ENCODE data around the gene HOOK2. TPM values are rescaled to one million over a fixed set of nuclear protein-coding genes. Genes with fewer than 3 reads are reported as not detected.
A peak's percentile ranks its signal among the peaks of the same experiment; 100 is the strongest.

Gene HOOK2
- total and polyA plus RNA-seq, 9 of the 15 experiments (the other 6 are each of a cell fraction or from before 2014, with no cell fraction given) = 1.3 to 17.2 (median 9.9) TPM

DNA sequence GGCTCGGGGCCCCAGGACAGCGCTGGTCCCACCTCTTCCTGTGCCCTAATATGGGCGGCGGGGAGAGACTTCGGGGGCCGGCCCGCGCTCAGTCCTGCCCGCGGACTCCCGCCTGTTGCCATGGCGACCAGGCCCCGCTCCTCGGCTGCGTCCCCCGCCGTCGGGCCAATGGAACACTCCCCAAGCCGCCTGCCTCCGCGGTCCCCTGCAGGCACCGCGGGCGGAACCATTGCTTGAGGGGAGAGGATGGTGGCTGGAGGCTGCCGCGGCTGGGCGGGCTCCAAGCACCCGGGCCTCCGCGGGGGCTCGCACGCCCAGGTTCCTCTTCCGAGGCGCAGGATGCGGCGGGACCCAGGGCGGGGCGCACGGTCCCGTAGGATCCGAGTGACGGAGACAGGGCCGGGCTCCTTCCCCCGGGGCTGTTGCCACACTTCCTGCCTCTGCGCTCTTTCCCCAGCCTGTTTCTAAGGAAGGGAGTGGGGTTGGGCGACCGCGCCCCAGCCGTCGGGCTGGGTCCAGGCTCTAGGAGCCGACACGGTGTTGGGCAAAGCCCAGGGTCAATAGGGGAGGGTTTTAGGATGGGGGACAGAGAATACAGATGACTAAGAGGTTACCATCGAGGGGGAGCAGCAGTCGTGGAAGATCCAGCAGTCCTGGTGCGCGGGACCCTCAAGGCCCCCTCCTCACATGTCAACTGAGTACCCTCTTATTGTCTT, 14.7 kb upstream of the HOOK2 start (continued):
- TF ChIP-seq KAT7 (CRISPR knock-in tag; IDR thresholded peaks at IDR 0.05; ENCODE audit: borderline replicate concordance) (peak; percentile 58; the same call in 1 of the 2 replicates), XRCC5 (IDR thresholded peaks at IDR 0.05; ENCODE audit: low read depth, low read length) (peak; percentile 71; the same call in 1 of the 2 replicates), ZNF764 (CRISPR knock-in tag; IDR thresholded peaks at IDR 0.05; ENCODE audit: low read depth) (no peak), E2F3 (CRISPR knock-in tag; IDR thresholded peaks at IDR 0.05) (peak; percentile 81), ZNF134 (CRISPR knock-in tag; conservative IDR thresholded peaks at IDR 0.05) (no peak), TARDBP (IDR thresholded peaks at IDR 0.05) (0 out of 2 replicates have a peak, but pooled peaks have one; percentile 24), NR2C2 (CRISPR knock-in tag; IDR thresholded peaks at IDR 0.05) (no peak; the same call in 1 of the 2 replicates), NR2C2 (tag; IDR thresholded peaks at IDR 0.05) (peak; percentile 48; the same call in 1 of the 2 replicates), RAD51 (IDR thresholded peaks at IDR 0.05; ENCODE audit: borderline replicate concordance, low read depth) (no peak), SMARCA4 (IDR thresholded peaks at IDR 0.05) (no peak), NR1H2 (CRISPR knock-in tag; IDR thresholded peaks at IDR 0.05) (peak; percentile 38; the same call in 1 of the 2 replicates), SMARCE1 (IDR thresholded peaks at IDR 0.05) (0 out of 2 replicates have a peak, but pooled peaks have one; percentile 7), CREM (IDR thresholded peaks at IDR 0.05; ENCODE audit: low read depth) (peak; percentile 47), ETV1 (tag; conservative IDR thresholded peaks at IDR 0.05; ENCODE audit: low read depth) (peak; percentile 93), SRF (CRISPR knock-in tag; IDR thresholded peaks at IDR 0.05) (peak; percentile 98 to 99), CXXC5 (CRISPR knock-in tag; IDR thresholded peaks at IDR 0.05) (peak; percentile 96), CCNT2 (IDR thresholded peaks at IDR 0.05; ENCODE audit: borderline replicate concordance, extremely low read depth, insufficient read length, low read depth, low read length) (peak; percentile 76), MAZ (CRISPR knock-in tag; conservative IDR thresholded peaks at IDR 0.05 in 1 of 2, IDR thresholded peaks at IDR 0.05 in 1 of 2) (peak; percentile 97 to 98)
- TF ChIP-seq, protein P1, sequence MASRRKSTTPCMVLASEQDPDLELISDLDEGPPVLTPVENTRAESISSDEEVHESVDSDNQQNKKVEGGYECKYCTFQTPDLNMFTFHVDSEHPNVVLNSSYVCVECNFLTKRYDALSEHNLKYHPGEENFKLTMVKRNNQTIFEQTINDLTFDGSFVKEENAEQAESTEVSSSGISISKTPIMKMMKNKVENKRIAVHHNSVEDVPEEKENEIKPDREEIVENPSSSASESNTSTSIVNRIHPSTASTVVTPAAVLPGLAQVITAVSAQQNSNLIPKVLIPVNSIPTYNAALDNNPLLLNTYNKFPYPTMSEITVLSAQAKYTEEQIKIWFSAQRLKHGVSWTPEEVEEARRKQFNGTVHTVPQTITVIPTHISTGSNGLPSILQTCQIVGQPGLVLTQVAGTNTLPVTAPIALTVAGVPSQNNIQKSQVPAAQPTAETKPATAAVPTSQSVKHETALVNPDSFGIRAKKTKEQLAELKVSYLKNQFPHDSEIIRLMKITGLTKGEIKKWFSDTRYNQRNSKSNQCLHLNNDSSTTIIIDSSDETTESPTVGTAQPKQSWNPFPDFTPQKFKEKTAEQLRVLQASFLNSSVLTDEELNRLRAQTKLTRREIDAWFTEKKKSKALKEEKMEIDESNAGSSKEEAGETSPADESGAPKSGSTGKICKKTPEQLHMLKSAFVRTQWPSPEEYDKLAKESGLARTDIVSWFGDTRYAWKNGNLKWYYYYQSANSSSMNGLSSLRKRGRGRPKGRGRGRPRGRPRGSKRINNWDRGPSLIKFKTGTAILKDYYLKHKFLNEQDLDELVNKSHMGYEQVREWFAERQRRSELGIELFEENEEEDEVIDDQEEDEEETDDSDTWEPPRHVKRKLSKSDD (conservative IDR thresholded peaks at IDR 0.05; ENCODE audit: low read length) = no peak
- TF ChIP-seq, protein P2, sequence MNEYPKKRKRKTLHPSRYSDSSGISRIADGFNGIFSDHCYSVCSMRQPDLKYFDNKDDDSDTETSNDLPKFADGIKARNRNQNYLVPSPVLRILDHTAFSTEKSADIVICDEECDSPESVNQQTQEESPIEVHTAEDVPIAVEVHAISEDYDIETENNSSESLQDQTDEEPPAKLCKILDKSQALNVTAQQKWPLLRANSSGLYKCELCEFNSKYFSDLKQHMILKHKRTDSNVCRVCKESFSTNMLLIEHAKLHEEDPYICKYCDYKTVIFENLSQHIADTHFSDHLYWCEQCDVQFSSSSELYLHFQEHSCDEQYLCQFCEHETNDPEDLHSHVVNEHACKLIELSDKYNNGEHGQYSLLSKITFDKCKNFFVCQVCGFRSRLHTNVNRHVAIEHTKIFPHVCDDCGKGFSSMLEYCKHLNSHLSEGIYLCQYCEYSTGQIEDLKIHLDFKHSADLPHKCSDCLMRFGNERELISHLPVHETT (CRISPR knock-in tag; conservative IDR thresholded peaks at IDR 0.05 in 1 of 2, IDR thresholded peaks at IDR 0.05 in 1 of 2) = peak in 1 of 2 experiments; percentile 86; a peak in 1 of 4 replicates
